Peyer's patch (tissue), 4 donors: ENCODE measurements around the gene APOBR.

ENCODE experiments used
- CTCF ChIP-seq, 6 experiments: fragments of 450-650 bp in 4 of 6; fragments of 200-600 bp in 2 of 6; sonication (generic) in 1 of 6; IDR thresholded peaks; one replicate each; pipeline ENCODE4 v1.5.1; 2017 to 2019; ENCODE audit warnings: antibody characterized with exemption in 6 of 6, mild to moderate bottlenecking in 3 of 6, moderate library complexity in 1 of 6
- POLR2A ChIP-seq, 2 donors: fragments of 450-650 bp; IDR thresholded peaks; one replicate each; pipeline ENCODE4 v1.5.1; 2017; ENCODE audit warnings: antibody characterized with exemption in 2 of 2, mild to moderate bottlenecking in 2 of 2, moderate library complexity in 2 of 2

GRCh38 chr16:28496844-28497243 is 2.4 kb downstream of the APOBR start:
- no peak for TF ChIP-seq POLR2A (IDR thresholded peaks at IDR 0.05)
- no peak for TF ChIP-seq CTCF (IDR thresholded peaks at IDR 0.05)
